K562 (cell line): ENCODE measurements around the gene GARIN5B. TPM values are rescaled to one million over a fixed set of nuclear protein-coding genes. Genes with fewer than 3 reads are reported as not detected.

Source experiments
- CCAR2 ChIP-seq: fragments of 200-400 bp; formaldehyde crosslinking; IDR thresholded peaks from 2 replicates; pipeline ENCODE4 v1.6.1; 2017; ENCODE audit warnings: mild to moderate bottlenecking, low read depth, low read length
- HDAC6 ChIP-seq: IDR thresholded peaks from 2 replicates; pipeline ENCODE4 v1.6.1; 2012; ENCODE audit warnings: low read depth, mild to moderate bottlenecking, control low read depth, inconsistent platforms, low read length, moderate library complexity
- JUNB ChIP-seq: fragments of 450-650 bp; formaldehyde crosslinking; conservative IDR thresholded peaks from 2 replicates; pipeline ENCODE4 v1.4.0; 2020; ENCODE audit warnings: mild to moderate bottlenecking
- MAFG ChIP-seq: fragments of 450-650 bp; conservative IDR thresholded peaks from 2 replicates; pipeline ENCODE4 v1.6.1; 2016; ENCODE audit warnings: missing genetic modification characterization, missing compliant biosample characterization
- NCOA1 ChIP-seq: fragments of 450-650 bp; IDR thresholded peaks from 2 replicates; pipeline ENCODE4 v1.6.1; 2016; ENCODE audit warnings: low read depth
- PHF8 ChIP-seq: fragments of 200-600 bp; sonication (generic); IDR thresholded peaks from 2 replicates; pipeline ENCODE4 v1.6.1; 2012; ENCODE audit warnings: mixed run types, mild to moderate bottlenecking, inconsistent platforms, low read length, moderate library complexity, borderline replicate concordance
- RBBP5 ChIP-seq: fragments of 200-600 bp; sonication (generic); IDR thresholded peaks from 2 replicates; pipeline ENCODE4 v1.6.1; 2012; ENCODE audit warnings: borderline replicate concordance, mild to moderate bottlenecking, low read length, control low read depth, inconsistent platforms; ENCODE audit not compliant: insufficient read depth, poor library complexity, severe bottlenecking
- RBM34 ChIP-seq: fragments of 200-400 bp; formaldehyde crosslinking; IDR thresholded peaks from 2 replicates; pipeline ENCODE4 v1.6.1; 2018; ENCODE audit warnings: low read length, borderline replicate concordance; ENCODE audit not compliant: insufficient read depth
- SMAD2 ChIP-seq: fragments of 150-350 bp; IDR thresholded peaks from 2 replicates; pipeline ENCODE4 v1.6.1; 2014; ENCODE audit warnings: low read depth, mild to moderate bottlenecking, low read length
- SMARCA5 ChIP-seq: fragments of 450-650 bp; IDR thresholded peaks from 2 replicates; pipeline ENCODE4 v1.6.1; 2016
- SPI1 ChIP-seq: IDR thresholded peaks from 2 replicates; pipeline ENCODE4 v1.6.1; 2011; ENCODE audit warnings: low read depth, low read length, control low read depth, borderline replicate concordance
- TOE1 ChIP-seq, 2 experiments: fragments of 450-650 bp in 1 of 2; sonication (generic) in 1 of 2; formaldehyde crosslinking in 1 of 2; IDR thresholded peaks; 2 replicates each; pipeline versions ENCODE4 v1.7.1 to v1.8.0; 2016 to 2022; ENCODE audit warnings: borderline replicate concordance in 2 of 2, mild to moderate bottlenecking in 2 of 2, antibody characterized with exemption in 1 of 2, inconsistent platforms in 1 of 2, low read depth in 1 of 2, missing genetic modification reagents in 1 of 2, moderate library complexity in 1 of 2
- ZNF184 ChIP-seq: sonication (generic); formaldehyde crosslinking; IDR thresholded peaks from 2 replicates; pipeline ENCODE4 v1.5.0; 2020; ENCODE audit warnings: missing genetic modification reagents
- ZSCAN29 ChIP-seq: fragments of 450-650 bp; IDR thresholded peaks from 2 replicates; pipeline ENCODE4 v1.6.1; 2017
- polyA plus RNA-seq, 8 experiments: library from polyadenylated mRNA; depleted of rRNA in 4 of 8; stranded (reverse) in 5 of 8; unstranded in 3 of 8; fragments of >200 nt; fragmentation: Nextera tagmentation in 2 of 8; fragmentation: Illumina TruSeq in 1 of 8; extraction: Ambion mirVana in 2 of 8; extraction: Trizol in 1 of 8; gene quantifications; 2 replicates each; pipeline versions ENCODE4 v1.2.1 to v1.2.3, GENCODE V29; 2011 to 2014; ENCODE audit warnings: inconsistent platforms in 1 of 8, missing spikeins in 1 of 8
- total RNA-seq, 7 experiments: library from RNA; depleted of rRNA in 6 of 7; stranded (reverse); fragments of >200 nt in 6 of 7; fragmentation: Illumina TruSeq in 2 of 7; extraction: Trizol in 2 of 7; gene quantifications; 2 replicates each; pipeline versions ENCODE4 v1.2.1 to v1.2.3, GENCODE V29; 2011 to 2021; ENCODE audit warnings: low replicate concordance in 1 of 7
- TF ChIP-seq, protein P1 (sequence below), 2 experiments: fragments of 450-650 bp; IDR thresholded peaks; 2 replicates each; pipeline ENCODE4 v1.6.1; 2016
- TF ChIP-seq, protein P2 (sequence below): IDR thresholded peaks from 2 replicates; pipeline ENCODE4 v1.6.1; 2016; ENCODE audit warnings: missing genetic modification characterization, missing compliant biosample characterization
- TF ChIP-seq, protein P3 (sequence below): sonication (generic); formaldehyde crosslinking; IDR thresholded peaks from 2 replicates; pipeline ENCODE4 v1.8.1; 2023; ENCODE audit warnings: mild to moderate bottlenecking, missing genetic modification reagents
- TF ChIP-seq, protein P4 (sequence below), 2 experiments: fragments of 450-650 bp; conservative IDR thresholded peaks; 2 replicates each; pipeline ENCODE4 v1.6.1; 2017; ENCODE audit warnings: mild to moderate bottlenecking in 2 of 2, moderate library complexity in 2 of 2

Gene GARIN5B
- total and polyA plus RNA-seq, 9 of the 15 experiments (the other 6 are each of a cell fraction or from before 2014, with no cell fraction given), result not detected

DNA sequence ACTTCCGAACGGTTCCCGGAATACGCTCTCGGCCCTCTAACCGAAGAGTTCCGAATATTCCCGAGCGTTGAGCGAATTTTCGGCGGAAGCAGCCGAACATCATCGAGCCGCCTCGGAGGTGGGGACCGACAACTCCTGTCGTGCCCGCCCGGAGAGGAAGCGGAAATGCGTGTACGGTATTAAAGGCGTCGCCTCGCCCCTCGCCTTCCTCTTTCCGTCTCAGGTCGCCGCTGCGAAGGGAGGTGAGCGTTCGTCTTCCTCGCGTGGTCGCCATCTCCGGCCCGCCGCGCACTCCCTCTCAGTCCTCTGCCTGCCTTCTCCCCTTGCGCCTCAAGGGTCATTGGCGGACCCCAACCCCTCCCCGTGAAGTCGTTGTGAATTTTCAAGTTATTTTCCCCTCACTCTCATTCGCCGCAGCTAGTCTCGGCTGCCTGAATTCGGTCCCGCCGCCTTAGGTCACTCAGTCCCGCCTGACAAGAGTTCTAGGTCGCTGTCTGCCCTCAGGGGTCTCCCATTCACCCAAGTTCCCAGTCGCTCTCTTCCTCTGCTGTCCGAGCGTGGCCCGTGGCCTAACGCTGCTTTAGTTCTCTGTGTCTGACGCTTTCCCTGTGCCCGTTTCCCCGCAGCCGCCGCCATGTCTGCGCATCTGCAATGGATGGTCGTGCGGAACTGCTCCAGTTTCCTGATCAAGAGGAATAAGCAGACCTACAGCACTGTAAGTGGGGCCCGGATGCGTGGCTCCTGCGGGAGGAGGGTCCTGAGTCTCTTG lies 22.8 kb upstream of the GARIN5B start, which contains the start of gene RPL28 (continued):
- TF ChIP-seq, protein P1, sequence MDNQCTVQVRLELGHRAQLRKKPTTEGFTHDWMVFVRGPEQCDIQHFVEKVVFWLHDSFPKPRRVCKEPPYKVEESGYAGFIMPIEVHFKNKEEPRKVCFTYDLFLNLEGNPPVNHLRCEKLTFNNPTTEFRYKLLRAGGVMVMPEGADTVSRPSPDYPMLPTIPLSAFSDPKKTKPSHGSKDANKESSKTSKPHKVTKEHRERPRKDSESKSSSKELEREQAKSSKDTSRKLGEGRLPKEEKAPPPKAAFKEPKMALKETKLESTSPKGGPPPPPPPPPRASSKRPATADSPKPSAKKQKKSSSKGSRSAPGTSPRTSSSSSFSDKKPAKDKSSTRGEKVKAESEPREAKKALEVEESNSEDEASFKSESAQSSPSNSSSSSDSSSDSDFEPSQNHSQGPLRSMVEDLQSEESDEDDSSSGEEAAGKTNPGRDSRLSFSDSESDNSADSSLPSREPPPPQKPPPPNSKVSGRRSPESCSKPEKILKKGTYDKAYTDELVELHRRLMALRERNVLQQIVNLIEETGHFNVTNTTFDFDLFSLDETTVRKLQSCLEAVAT (IDR thresholded peaks at IDR 0.05), result peak; percentile 84 to 86; a peak in 3 of 4 replicates
- TF ChIP-seq ZNF184 (CRISPR knock-in tag) (no peak), SMARCA5 (0 out of 2 replicates have a peak, but pooled peaks have one; percentile 64), JUNB (CRISPR knock-in tag) (no peak), RBM34 (no peak), NCOA1 (peak; percentile 62), RBBP5 (peak; percentile 76), SMAD2 (no peak), SPI1 (peak; percentile 96), CCAR2 (no peak), TOE1 (IDR thresholded peaks at IDR 0.05; ENCODE audit: borderline replicate concordance) (no peak), TOE1 (CRISPR knock-in tag; IDR thresholded peaks at IDR 0.05; ENCODE audit: borderline replicate concordance, low read depth) (peak; percentile 82; the same call in 1 of the 2 replicates), MAFG (tag) (no peak), HDAC6 (0 out of 2 replicates have a peak, but pooled peaks have one; percentile 52), PHF8 (peak; percentile 90; the same call in 1 of the 2 replicates), ZSCAN29 (no peak)
- TF ChIP-seq, protein P2, sequence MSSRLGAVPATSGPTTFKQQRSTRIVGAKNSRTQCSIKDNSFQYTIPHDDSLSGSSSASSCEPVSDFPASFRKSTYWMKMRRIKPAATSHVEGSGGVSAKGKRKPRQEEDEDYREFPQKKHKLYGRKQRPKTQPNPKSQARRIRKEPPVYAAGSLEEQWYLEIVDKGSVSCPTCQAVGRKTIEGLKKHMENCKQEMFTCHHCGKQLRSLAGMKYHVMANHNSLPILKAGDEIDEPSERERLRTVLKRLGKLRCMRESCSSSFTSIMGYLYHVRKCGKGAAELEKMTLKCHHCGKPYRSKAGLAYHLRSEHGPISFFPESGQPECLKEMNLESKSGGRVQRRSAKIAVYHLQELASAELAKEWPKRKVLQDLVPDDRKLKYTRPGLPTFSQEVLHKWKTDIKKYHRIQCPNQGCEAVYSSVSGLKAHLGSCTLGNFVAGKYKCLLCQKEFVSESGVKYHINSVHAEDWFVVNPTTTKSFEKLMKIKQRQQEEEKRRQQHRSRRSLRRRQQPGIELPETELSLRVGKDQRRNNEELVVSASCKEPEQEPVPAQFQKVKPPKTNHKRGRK (tag), result no peak
- TF ChIP-seq, protein P3, sequence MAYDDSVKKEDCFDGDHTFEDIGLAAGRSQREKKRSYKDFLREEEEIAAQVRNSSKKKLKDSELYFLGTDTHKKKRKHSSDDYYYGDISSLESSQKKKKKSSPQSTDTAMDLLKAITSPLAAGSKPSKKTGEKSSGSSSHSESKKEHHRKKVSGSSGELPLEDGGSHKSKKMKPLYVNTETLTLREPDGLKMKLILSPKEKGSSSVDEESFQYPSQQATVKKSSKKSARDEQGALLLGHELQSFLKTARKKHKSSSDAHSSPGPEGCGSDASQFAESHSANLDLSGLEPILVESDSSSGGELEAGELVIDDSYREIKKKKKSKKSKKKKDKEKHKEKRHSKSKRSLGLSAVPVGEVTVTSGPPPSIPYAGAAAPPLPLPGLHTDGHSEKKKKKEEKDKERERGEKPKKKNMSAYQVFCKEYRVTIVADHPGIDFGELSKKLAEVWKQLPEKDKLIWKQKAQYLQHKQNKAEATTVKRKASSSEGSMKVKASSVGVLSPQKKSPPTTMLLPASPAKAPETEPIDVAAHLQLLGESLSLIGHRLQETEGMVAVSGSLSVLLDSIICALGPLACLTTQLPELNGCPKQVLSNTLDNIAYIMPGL (CRISPR knock-in tag), result peak; percentile 83; the same call in 1 of the 2 replicates
- TF ChIP-seq, protein P4, sequence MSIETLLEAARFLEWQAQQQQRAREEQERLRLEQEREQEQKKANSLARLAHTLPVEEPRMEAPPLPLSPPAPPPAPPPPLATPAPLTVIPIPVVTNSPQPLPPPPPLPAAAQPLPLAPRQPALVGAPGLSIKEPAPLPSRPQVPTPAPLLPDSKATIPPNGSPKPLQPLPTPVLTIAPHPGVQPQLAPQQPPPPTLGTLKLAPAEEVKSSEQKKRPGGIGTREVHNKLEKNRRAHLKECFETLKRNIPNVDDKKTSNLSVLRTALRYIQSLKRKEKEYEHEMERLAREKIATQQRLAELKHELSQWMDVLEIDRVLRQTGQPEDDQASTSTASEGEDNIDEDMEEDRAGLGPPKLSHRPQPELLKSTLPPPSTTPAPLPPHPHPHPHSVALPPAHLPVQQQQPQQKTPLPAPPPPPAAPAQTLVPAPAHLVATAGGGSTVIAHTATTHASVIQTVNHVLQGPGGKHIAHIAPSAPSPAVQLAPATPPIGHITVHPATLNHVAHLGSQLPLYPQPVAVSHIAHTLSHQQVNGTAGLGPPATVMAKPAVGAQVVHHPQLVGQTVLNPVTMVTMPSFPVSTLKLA (conservative IDR thresholded peaks at IDR 0.05), result peak; percentile 26 to 72; a peak in 3 of 4 replicates
